HepG2 (cell line): ENCODE measurements around the gene TIMM13. TPM values are rescaled to one million over a fixed set of nuclear protein-coding genes. Genes with fewer than 3 reads are reported as not detected.
A peak's percentile ranks its signal among the peaks of the same experiment; 100 is the strongest.

Source experiments
- ARID3A ChIP-seq: IDR thresholded peaks from 2 replicates; pipeline ENCODE4 v1.6.1; 2012; ENCODE audit warnings: low read depth, low read length, improper control_type of control experiment
- ATF5 ChIP-seq: sonication (generic); formaldehyde crosslinking; IDR thresholded peaks from 2 replicates; pipeline ENCODE4 v1.4.0; 2020; ENCODE audit warnings: mild to moderate bottlenecking, low read depth, missing genetic modification reagents
- CCDC6 ChIP-seq: sonication (generic); formaldehyde crosslinking; IDR thresholded peaks from 2 replicates; pipeline ENCODE4 v1.8.1; 2022; ENCODE audit warnings: mild to moderate bottlenecking, missing genetic modification reagents, moderate library complexity
- HCFC1 ChIP-seq: fragments of 150-350 bp; IDR thresholded peaks from 2 replicates; pipeline ENCODE4 v1.6.1; 2014; ENCODE audit warnings: low read depth, low read length
- HMGXB3 ChIP-seq: sonication (generic); formaldehyde crosslinking; IDR thresholded peaks from 2 replicates; pipeline ENCODE4 v1.4.0; 2020; ENCODE audit warnings: missing genetic modification reagents, borderline replicate concordance
- PLSCR1 ChIP-seq: sonication (generic); formaldehyde crosslinking; IDR thresholded peaks from 2 replicates; pipeline ENCODE4 v1.5.0; 2020; ENCODE audit warnings: missing genetic modification reagents, mild to moderate bottlenecking, borderline replicate concordance
- RCOR2 ChIP-seq: IDR thresholded peaks from 2 replicates; pipeline ENCODE4 v1.6.1; 2016; ENCODE audit warnings: missing biosample characterization, missing genetic modification reagents
- SNAPC5 ChIP-seq: sonication (generic); formaldehyde crosslinking; IDR thresholded peaks from 2 replicates; pipeline ENCODE4 v1.8.1; 2023; ENCODE audit warnings: mild to moderate bottlenecking, missing genetic modification reagents, borderline replicate concordance
- STAT6 ChIP-seq: sonication (generic); formaldehyde crosslinking; IDR thresholded peaks from 2 replicates; pipeline ENCODE4 v1.4.0; 2020; ENCODE audit warnings: missing genetic modification reagents, mild to moderate bottlenecking, borderline replicate concordance
- UBTF ChIP-seq: sonication (generic); formaldehyde crosslinking; IDR thresholded peaks from 2 replicates; pipeline ENCODE4 v1.4.0; 2020; ENCODE audit warnings: mild to moderate bottlenecking, missing genetic modification reagents
- ZNF558 ChIP-seq: sonication (generic); formaldehyde crosslinking; IDR thresholded peaks from 2 replicates; pipeline ENCODE4 v1.9.0; 2022; ENCODE audit warnings: mild to moderate bottlenecking, missing genetic modification reagents, borderline replicate concordance
- ZNF773 ChIP-seq: sonication (generic); formaldehyde crosslinking; IDR thresholded peaks from 2 replicates; pipeline ENCODE4 v1.4.0; 2020; ENCODE audit warnings: missing genetic modification reagents, borderline replicate concordance
- ZNF841 ChIP-seq: sonication (generic); formaldehyde crosslinking; IDR thresholded peaks from 2 replicates; pipeline ENCODE4 v1.8.1; 2023; ENCODE audit warnings: missing genetic modification reagents, borderline replicate concordance
- ZSCAN30 ChIP-seq: sonication (generic); formaldehyde crosslinking; IDR thresholded peaks from 2 replicates; pipeline ENCODE4 v1.5.0; 2020; ENCODE audit warnings: mild to moderate bottlenecking, missing genetic modification reagents
- polyA plus RNA-seq, 8 experiments: library from polyadenylated mRNA; depleted of rRNA in 3 of 8; stranded (reverse) in 7 of 8; unstranded in 1 of 8; fragments of >200 nt; fragmentation: Illumina TruSeq in 4 of 8; extraction: Trizol in 4 of 8; gene quantifications; 2 replicates each; pipeline versions ENCODE4 v1.2.1 to v1.2.3, GENCODE V29; 2011 to 2016; ENCODE audit warnings: low read depth in 4 of 8, missing spikeins in 1 of 8, mixed read lengths in 1 of 8; ENCODE audit not compliant: insufficient read depth in 1 of 8
- total RNA-seq, 5 experiments: library from RNA; depleted of rRNA; stranded (reverse); fragments of >200 nt; fragmentation: Illumina TruSeq; extraction: Trizol; gene quantifications; 2 replicates each; pipeline ENCODE4 v1.2.3, GENCODE V29; 2016; ENCODE audit warnings: low read depth in 1 of 5

TIMM13 gene
- total and polyA plus RNA-seq, 2 of the 13 experiments (the other 11 are each of a cell fraction or from before 2014, with no cell fraction given), result 48.4 to 108 TPM

GRCh38 chr19:2475702-2476450, 48.5 kb upstream of the TIMM13 start, which contains the start of gene GADD45B (continued):
- TF ChIP-seq HMGXB3 (no peak), ZNF558 (CRISPR knock-in tag) (0 out of 2 replicates have a peak, but pooled peaks have one; percentile 30), RCOR2 (CRISPR knock-in tag) (no peak), ARID3A (no peak), ZSCAN30 (CRISPR knock-in tag) (no peak), ATF5 (CRISPR knock-in tag) (no peak), ZNF773 (no peak), PLSCR1 (CRISPR knock-in tag) (no peak), UBTF (CRISPR knock-in tag) (peak; percentile 38; the same call in 1 of the 2 replicates), SNAPC5 (CRISPR knock-in tag) (0 out of 2 replicates have a peak, but pooled peaks have one; percentile 52), CCDC6 (peak; percentile 47; the same call in 1 of the 2 replicates), ZNF841 (CRISPR knock-in tag) (no peak), STAT6 (CRISPR knock-in tag) (no peak), HCFC1 (peak; percentile 31; the same call in 1 of the 2 replicates)
